Kidney capillary endothelial cell (primary cell): ENCODE data around the gene LAMC1.

Source experiments
- DNase-seq: peaks from one replicate; pipeline ENCODE4 v3.0.0-alpha.2; 2018; ENCODE audit warnings: low spot score

Gene LAMC1

GRCh38 chr1:183023146-183023600 lies at the start of gene LAMC1:
LAMC1 (plus strand) TSS chr1:183023420; CDS start chr1:183023717, 297 bp downstream.
- peak; percentile 65 for DNase-seq

- DNase-seq, result no peak
These were observed 48.6 kb upstream of the LAMC1 start for GRCh38 chr1:182974506-182975191.

- DNase-seq, result no peak
These were observed 45.7 kb upstream of the LAMC1 start for GRCh38 chr1:182977480-182977879.

GRCh38 chr1:182978151-182978853 lies 44.9 kb upstream of the LAMC1 start:
- DNase-seq, result no peak

GRCh38 chr1:182984138-182984537 lies 39.1 kb upstream of the LAMC1 start:
- no peak for DNase-seq

GRCh38 chr1:182984621-182985020 lies 38.6 kb upstream of the LAMC1 start:
- no peak for DNase-seq

- DNase-seq, result no peak
These were observed 37.3 kb upstream of the LAMC1 start for GRCh38 chr1:182985876-182986275.

- no peak for DNase-seq
These were observed 32.6 kb upstream of the LAMC1 start for GRCh38 chr1:182990413-182991144.

GRCh38 chr1:182993746-182994145 lies 29.5 kb upstream of the LAMC1 start:
- no peak for DNase-seq

- no peak for DNase-seq
These were observed 27.3 kb upstream of the LAMC1 start for GRCh38 chr1:182995894-182996293.

GRCh38 chr1:182996816-182997215 lies 26.4 kb upstream of the LAMC1 start:
- DNase-seq, result no peak

GRCh38 chr1:182998482-182998881 lies 24.7 kb upstream of the LAMC1 start:
- DNase-seq, result no peak

GRCh38 chr1:183000167-183000962 lies 22.9 kb upstream of the LAMC1 start:
- no peak for DNase-seq

- no peak for DNase-seq
These were observed 21.0 kb upstream of the LAMC1 start for GRCh38 chr1:183002267-183002666.

GRCh38 chr1:183002797-183003196 lies 20.4 kb upstream of the LAMC1 start:
- DNase-seq, result no peak

GRCh38 chr1:183003203-183003602 lies 20.0 kb upstream of the LAMC1 start:
- peak; percentile 60 for DNase-seq

GRCh38 chr1:183004141-183004540 lies 19.1 kb upstream of the LAMC1 start:
- DNase-seq, result no peak

- no peak for DNase-seq
These were observed 11.4 kb upstream of the LAMC1 start for GRCh38 chr1:183011859-183012258.

- DNase-seq, result peak; percentile 44
These were observed 10.8 kb upstream of the LAMC1 start for GRCh38 chr1:183012301-183012994.

- no peak for DNase-seq
These were observed 4.0 kb upstream of the LAMC1 start for GRCh38 chr1:183019139-183019740.

GRCh38 chr1:183019860-183020259 lies 3.4 kb upstream of the LAMC1 start:
- DNase-seq, result no peak
